HG03135 (cell line): ENCODE measurements around the gene MIF4GD.

Experiments
- ATAC-seq: cut with Tn5 transposase; IDR thresholded peaks from one replicate; pipeline ENCODE4 v1.9.1; 2021; ENCODE audit warnings: mild to moderate bottlenecking, moderate library complexity; ENCODE audit not compliant: unreplicated experiment

Gene MIF4GD

GRCh38 chr17:75238684-75239191 is 32.3 kb downstream of the MIF4GD start:
- no peak for ATAC-seq

GRCh38 chr17:75238020-75238580 is 32.9 kb downstream of the MIF4GD start:
- no peak for ATAC-seq

GRCh38 chr17:75237100-75238014 is 33.7 kb downstream of the MIF4GD start:
- no peak for ATAC-seq

DNA sequence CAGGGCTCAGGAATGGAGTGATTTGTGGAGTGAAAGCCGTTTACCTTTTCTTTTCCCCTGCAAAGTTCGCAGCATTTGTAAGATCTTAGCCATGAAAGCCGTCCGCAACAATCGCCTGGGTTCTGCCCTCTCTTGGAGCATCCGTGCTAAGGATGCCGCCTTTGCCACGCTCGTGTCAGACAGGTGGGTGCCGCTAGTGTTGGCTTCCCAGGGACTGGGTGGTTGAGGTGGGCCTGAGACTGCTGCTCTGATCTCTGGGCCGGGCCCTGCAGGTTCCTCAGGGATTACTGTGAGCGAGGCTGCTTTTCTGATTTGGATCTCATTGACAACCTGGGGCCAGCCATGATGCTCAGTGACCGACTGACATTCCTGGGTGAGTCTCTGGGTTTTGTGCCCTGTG is 38.2 kb downstream of the MIF4GD start:
- no peak for ATAC-seq

DNA sequence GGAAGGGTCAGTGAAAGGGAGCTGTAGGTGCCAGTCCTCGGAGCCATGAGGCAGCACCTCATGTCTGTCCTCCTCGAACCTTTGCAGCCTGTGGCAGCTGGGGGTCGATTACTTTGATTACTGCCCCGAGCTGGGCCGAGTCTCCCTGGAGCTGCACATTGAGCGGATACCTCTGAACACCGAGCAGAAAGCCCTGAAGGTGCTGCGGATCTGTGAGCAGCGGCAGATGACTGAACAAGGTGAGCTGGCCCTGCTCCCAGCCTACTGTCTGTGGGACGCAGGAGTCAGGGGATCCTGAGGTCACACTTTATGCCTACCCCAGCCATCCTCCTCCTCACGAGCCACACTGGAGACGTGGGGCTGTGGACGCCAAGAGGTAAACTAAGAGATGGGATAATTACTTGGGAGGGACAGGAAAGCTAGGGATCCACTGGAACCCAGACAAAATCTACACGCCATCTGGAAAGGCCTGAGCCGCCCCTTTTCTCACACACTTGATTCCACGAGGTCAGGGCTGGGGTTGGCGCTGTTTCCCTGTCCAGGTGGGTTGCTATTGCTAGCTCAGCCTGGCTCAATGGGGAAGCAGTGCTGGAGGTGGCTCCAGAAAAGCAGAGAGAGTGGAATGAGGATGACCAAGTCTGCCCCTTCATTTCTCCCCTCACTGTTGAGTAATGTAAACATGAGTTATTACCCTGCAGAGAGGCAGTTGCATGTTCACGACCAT is 39.1 kb downstream of the MIF4GD start:
- no peak for ATAC-seq

GRCh38 chr17:75231071-75231470 is 40.0 kb downstream of the MIF4GD start:
- no peak for ATAC-seq

DNA sequence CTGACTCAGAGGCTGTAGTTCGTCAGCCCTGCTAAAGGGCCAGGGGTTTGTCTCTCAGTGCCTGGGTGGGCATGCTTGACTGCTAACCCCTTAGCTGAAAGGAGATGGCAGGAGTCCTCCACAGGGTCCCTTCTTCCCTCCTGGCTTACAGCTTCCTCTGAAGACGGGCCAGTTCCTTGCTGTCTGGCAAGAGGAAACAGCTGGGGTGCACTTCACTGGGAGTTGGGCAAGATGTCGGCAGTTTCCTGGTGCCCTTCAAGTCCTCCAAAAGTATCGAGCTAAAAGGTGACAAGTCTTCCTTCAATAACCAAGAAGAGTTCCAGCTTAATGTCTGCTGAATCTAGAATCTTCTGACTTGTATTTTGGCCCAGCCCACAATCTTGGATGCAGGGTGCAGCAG is 42.2 kb downstream of the MIF4GD start:
- ATAC-seq, result no peak

DNA sequence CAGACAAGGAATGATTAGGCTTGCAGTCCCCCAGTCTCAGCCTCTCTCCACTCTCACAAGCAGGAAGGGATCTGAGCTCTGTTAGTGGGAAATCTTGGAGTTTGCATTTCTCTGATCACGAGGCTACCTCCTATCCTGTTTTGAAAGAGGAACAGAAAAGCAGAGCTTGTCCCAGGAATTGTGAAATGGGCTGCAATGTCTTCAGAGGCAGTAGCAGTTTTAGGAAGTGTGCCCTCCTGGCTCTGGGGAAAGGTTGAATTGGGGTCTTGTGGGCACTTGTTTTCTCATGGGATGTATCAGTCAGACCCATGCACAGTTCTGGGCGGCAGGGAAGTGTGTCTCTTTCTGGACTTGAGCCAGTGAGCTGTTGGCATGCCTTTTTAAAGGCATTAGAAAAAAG is 42.7 kb downstream of the MIF4GD start:
- no peak for ATAC-seq

- no peak for ATAC-seq
Observed at GRCh38 chr17:75227729-75228128, 43.3 kb downstream of the MIF4GD start.

GRCh38 chr17:75225016-75225415 is 46.0 kb downstream of the MIF4GD start:
- no peak for ATAC-seq

DNA sequence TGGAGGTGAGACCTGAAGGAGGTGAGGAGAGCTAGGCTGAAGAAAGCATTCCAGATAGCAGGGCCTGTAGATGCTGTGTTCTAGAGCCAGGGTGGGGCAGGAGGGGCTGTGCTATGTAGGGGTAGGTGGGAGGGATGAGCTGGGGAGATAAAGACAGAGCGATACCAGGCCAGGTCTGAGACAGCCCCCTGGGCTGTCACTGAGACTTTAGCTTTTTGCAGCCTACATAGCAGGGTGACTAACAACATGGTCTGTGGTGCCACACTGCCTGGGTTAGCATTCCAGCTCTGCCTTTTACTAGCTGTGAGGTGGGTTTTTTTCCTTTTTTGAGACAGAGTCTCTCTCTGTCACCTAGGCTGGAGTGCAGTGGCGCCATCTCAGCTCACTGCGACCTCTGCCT is 51.2 kb downstream of the MIF4GD start:
- no peak for ATAC-seq

- no peak for ATAC-seq
Observed at GRCh38 chr17:75218131-75218530, 52.9 kb downstream of the MIF4GD start.
